PFSK-1 (cell line): ENCODE results near the gene NUDT13.

Source experiments
- FOXP2 ChIP-seq: optimal IDR thresholded peaks from 2 replicates; pipeline ENCODE3; 2011; ENCODE audit warnings: borderline replicate concordance, control low read depth, inconsistent platforms; ENCODE audit not compliant: insufficient read depth; ENCODE audit errors: extremely low read length, extremely low read depth
- POLR2AphosphoS5 ChIP-seq: IDR thresholded peaks from 2 replicates; pipeline ENCODE4 v1.6.1; 2012; ENCODE audit warnings: low read depth, mild to moderate bottlenecking, control low read depth, low read length, moderate library complexity
- SIN3A ChIP-seq: IDR thresholded peaks from 2 replicates; pipeline ENCODE4 v1.6.1; 2012; ENCODE audit warnings: mild to moderate bottlenecking, low read length, moderate library complexity, borderline replicate concordance; ENCODE audit not compliant: insufficient read depth
- TAF1 ChIP-seq: IDR thresholded peaks from 2 replicates; pipeline ENCODE4 v1.6.1; 2012; ENCODE audit warnings: low read length, control low read depth, borderline replicate concordance; ENCODE audit not compliant: insufficient read depth
- TF ChIP-seq, protein P1 (sequence below), 2 experiments: IDR thresholded peaks; 2 replicates each; pipeline versions ENCODE4 v1.6.1 to v1.8.0; 2011 to 2012; ENCODE audit warnings: low read depth in 2 of 2, low read length in 2 of 2, control low read depth in 1 of 2, inconsistent platforms in 1 of 2, mild to moderate bottlenecking in 1 of 2, moderate library complexity in 1 of 2; ENCODE audit not compliant: insufficient read depth in 1 of 2

GRCh38 chr10:73116017-73116416 is 5.8 kb downstream of the NUDT13 start:
- TF ChIP-seq POLR2AphosphoS5 = no peak
- no peak for TF ChIP-seq SIN3A
- TF ChIP-seq, protein P1, sequence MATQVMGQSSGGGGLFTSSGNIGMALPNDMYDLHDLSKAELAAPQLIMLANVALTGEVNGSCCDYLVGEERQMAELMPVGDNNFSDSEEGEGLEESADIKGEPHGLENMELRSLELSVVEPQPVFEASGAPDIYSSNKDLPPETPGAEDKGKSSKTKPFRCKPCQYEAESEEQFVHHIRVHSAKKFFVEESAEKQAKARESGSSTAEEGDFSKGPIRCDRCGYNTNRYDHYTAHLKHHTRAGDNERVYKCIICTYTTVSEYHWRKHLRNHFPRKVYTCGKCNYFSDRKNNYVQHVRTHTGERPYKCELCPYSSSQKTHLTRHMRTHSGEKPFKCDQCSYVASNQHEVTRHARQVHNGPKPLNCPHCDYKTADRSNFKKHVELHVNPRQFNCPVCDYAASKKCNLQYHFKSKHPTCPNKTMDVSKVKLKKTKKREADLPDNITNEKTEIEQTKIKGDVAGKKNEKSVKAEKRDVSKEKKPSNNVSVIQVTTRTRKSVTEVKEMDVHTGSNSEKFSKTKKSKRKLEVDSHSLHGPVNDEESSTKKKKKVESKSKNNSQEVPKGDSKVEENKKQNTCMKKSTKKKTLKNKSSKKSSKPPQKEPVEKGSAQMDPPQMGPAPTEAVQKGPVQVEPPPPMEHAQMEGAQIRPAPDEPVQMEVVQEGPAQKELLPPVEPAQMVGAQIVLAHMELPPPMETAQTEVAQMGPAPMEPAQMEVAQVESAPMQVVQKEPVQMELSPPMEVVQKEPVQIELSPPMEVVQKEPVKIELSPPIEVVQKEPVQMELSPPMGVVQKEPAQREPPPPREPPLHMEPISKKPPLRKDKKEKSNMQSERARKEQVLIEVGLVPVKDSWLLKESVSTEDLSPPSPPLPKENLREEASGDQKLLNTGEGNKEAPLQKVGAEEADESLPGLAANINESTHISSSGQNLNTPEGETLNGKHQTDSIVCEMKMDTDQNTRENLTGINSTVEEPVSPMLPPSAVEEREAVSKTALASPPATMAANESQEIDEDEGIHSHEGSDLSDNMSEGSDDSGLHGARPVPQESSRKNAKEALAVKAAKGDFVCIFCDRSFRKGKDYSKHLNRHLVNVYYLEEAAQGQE (IDR thresholded peaks at IDR 0.05; ENCODE audit: insufficient read depth in 1 of 2, low read depth in 2 of 2, low read length in 2 of 2) = no peak
- TF ChIP-seq TAF1 = no peak
- TF ChIP-seq FOXP2 = no peak
